Neural cell (in vitro differentiated cells): ENCODE results near the gene TCEAL9. TPM values are rescaled to one million over a fixed set of nuclear protein-coding genes. Genes with fewer than 3 reads are reported as not detected.

ENCODE experiments used
- H2AFZ ChIP-seq: fragments of 200-600, 300-800 bp; sonication (generic), shearing (Covaris generic); 2 replicates; pipeline ENCODE4 v1.6.0; 2014; ENCODE audit warnings: low read depth, mild to moderate bottlenecking, antibody characterized with exemption, low read length, moderate library complexity
- H3F3A ChIP-seq: fragments of 200-600 bp; shearing (Covaris generic); 2 replicates; pipeline ENCODE4 v1.6.1; 2016; ENCODE audit warnings: mild to moderate bottlenecking, moderate library complexity, mixed read lengths, antibody characterized with exemption, low read length; ENCODE audit not compliant: insufficient read depth, poor library complexity, severe bottlenecking
- H3K27ac ChIP-seq: fragments of 200-600, 300-800 bp; sonication (generic), shearing (Covaris generic); 2 replicates; pipeline ENCODE4 v1.5.1; 2014; ENCODE audit warnings: mild to moderate bottlenecking, low read length, moderate library complexity
- H3K27me3 ChIP-seq: fragments of 300-800, 200-600 bp; sonication (generic), shearing (Covaris generic); 2 replicates; pipeline ENCODE4 v1.6.0; 2014; ENCODE audit warnings: mild to moderate bottlenecking, low read depth, low read length, moderate library complexity; ENCODE audit not compliant: insufficient read depth
- H3K36me3 ChIP-seq: fragments of 300-800, 200-600 bp; sonication (generic), shearing (Covaris generic); 2 replicates; pipeline ENCODE4 v1.5.1; 2014; ENCODE audit warnings: mild to moderate bottlenecking, antibody characterized with exemption, low read length, moderate library complexity; ENCODE audit not compliant: insufficient read depth
- H3K4me2 ChIP-seq: fragments of 300-800, 200-600 bp; sonication (generic), shearing (Covaris generic); 2 replicates; pipeline ENCODE4 v1.6.0; 2014; ENCODE audit warnings: mild to moderate bottlenecking, low read length
- H3K4me3 ChIP-seq: fragments of 300-800, 200-600 bp; sonication (generic), shearing (Covaris generic); 2 replicates; pipeline ENCODE4 v1.5.1; 2014; ENCODE audit warnings: mild to moderate bottlenecking, low read length, moderate library complexity
- H3K79me2 ChIP-seq: fragments of 200-600 bp; shearing (Covaris generic); replicated peaks from 2 replicates; pipeline ENCODE4 v1.6.0; 2014; ENCODE audit warnings: mild to moderate bottlenecking, low read length, moderate library complexity; ENCODE audit not compliant: insufficient read depth
- H3K9ac ChIP-seq: fragments of 300-800, 200-600 bp; sonication (generic), shearing (Covaris generic); 2 replicates; pipeline ENCODE4 v1.6.1; 2016; ENCODE audit warnings: mild to moderate bottlenecking, low read length, mixed read lengths
- H3K9me2 ChIP-seq: fragments of 200-600 bp; shearing (Covaris generic); 2 replicates; pipeline ENCODE4 v1.6.1; 2016; ENCODE audit warnings: mild to moderate bottlenecking, low read length, mixed read lengths; ENCODE audit not compliant: insufficient read depth
- H3K9me3 ChIP-seq: fragments of 200-600, 300-800 bp; sonication (generic), shearing (Covaris generic); 2 replicates; pipeline ENCODE4 v1.6.1; 2016; ENCODE audit warnings: mild to moderate bottlenecking, mixed run types, low read length, moderate library complexity, mixed read lengths
- H4K20me1 ChIP-seq: fragments of 200-600 bp; shearing (Covaris generic); 2 replicates; pipeline ENCODE4 v1.6.1; 2016; ENCODE audit warnings: mild to moderate bottlenecking, mixed run types; ENCODE audit not compliant: insufficient read depth
- EP300 ChIP-seq: fragments of 450-650 bp; conservative IDR thresholded peaks from 2 replicates; pipeline ENCODE4 v1.6.1; 2014; ENCODE audit warnings: antibody characterized with exemption, mild to moderate bottlenecking, moderate library complexity; ENCODE audit not compliant: poor library complexity, severe bottlenecking
- EZH2 ChIP-seq: fragments of 200-600, 300-800 bp; shearing (Covaris generic), sonication (generic); IDR thresholded peaks from 2 replicates; pipeline ENCODE4 v1.6.1; 2014; ENCODE audit warnings: antibody characterized with exemption, low read length, borderline replicate concordance, mild to moderate bottlenecking; ENCODE audit not compliant: insufficient read depth, poor library complexity, severe bottlenecking
- MXI1 ChIP-seq: fragments of 450-650 bp; conservative IDR thresholded peaks from 2 replicates; pipeline ENCODE4 v1.6.1; 2014; ENCODE audit warnings: antibody characterized with exemption, mild to moderate bottlenecking; ENCODE audit not compliant: poor library complexity, severe bottlenecking
- POLR2AphosphoS5 ChIP-seq: IDR thresholded peaks from 2 replicates; pipeline ENCODE4 v1.6.1; 2012
- RAD21 ChIP-seq: fragments of 450-650 bp; conservative IDR thresholded peaks from 2 replicates; pipeline ENCODE4 v1.6.1; 2014; ENCODE audit warnings: antibody characterized with exemption, mild to moderate bottlenecking, moderate library complexity
- SMC3 ChIP-seq: fragments of 450-650 bp; conservative IDR thresholded peaks from 2 replicates; pipeline ENCODE4 v1.6.1; 2014; ENCODE audit warnings: antibody characterized with exemption, mild to moderate bottlenecking, moderate library complexity; ENCODE audit not compliant: poor library complexity
- TAF1 ChIP-seq: IDR thresholded peaks from 2 replicates; pipeline ENCODE4 v1.6.1; 2012; ENCODE audit warnings: low read depth
- polyA plus RNA-seq: library from polyadenylated mRNA; depleted of rRNA; stranded (reverse); fragments of >200 nt; gene quantifications from 2 replicates; pipeline ENCODE4 v1.2.3, GENCODE V29; 2014
- TF ChIP-seq, protein P1 (sequence below): IDR thresholded peaks from 2 replicates; pipeline ENCODE4 v1.6.1; 2012; ENCODE audit warnings: borderline replicate concordance
- TF ChIP-seq, protein P2 (sequence below): fragments of 450-650 bp; IDR thresholded peaks from 2 replicates; pipeline ENCODE4 v1.5.1; 2014; ENCODE audit warnings: antibody characterized with exemption, mild to moderate bottlenecking, moderate library complexity; ENCODE audit not compliant: poor library complexity, severe bottlenecking

TCEAL9 gene
- polyA plus RNA-seq, 1 donor from 2014 or later = 84.5 TPM

DNA sequence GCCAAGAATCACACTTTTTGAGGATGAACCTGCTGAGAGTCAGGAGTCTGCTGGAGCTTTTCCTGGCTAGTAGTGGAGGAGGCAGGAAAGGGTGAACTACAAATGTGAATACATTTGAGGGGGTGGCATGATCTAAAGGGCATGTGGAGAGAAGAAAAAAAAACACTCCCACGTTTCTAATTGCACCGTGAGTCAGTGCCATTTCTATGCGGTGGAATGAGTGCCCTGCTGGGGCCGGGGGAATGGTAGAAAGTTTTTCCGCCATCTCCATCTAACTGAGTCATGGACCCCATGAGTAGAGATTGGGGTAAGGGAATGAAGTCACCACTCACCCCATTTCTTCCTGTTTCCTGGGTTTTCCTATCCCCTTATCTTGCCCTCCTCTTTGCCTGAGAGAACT lies 39.9 kb downstream of the TCEAL9 start:
- H3K9me2 ChIP-seq = no peaks in the 10 kb centered on the region
- no peaks in the 10 kb centered on the region for H3K79me2 ChIP-seq
- H2AFZ ChIP-seq = no peak overlapping the region
- no peaks in the 10 kb centered on the region for H3K27me3 ChIP-seq
- H3K4me2 ChIP-seq = no peak overlapping the region
- H3F3A ChIP-seq = no peaks in the 10 kb centered on the region
- H3K9me3 ChIP-seq = no peaks in the 10 kb centered on the region
- no peak overlapping the region for H3K9ac ChIP-seq
- TF ChIP-seq RAD21 = no peak
- TF ChIP-seq POLR2AphosphoS5 = no peak
- TF ChIP-seq EP300 = no peak
- no peak for TF ChIP-seq EZH2
- no peak for TF ChIP-seq SMC3
- no peak for TF ChIP-seq MXI1
- TF ChIP-seq, protein P1, sequence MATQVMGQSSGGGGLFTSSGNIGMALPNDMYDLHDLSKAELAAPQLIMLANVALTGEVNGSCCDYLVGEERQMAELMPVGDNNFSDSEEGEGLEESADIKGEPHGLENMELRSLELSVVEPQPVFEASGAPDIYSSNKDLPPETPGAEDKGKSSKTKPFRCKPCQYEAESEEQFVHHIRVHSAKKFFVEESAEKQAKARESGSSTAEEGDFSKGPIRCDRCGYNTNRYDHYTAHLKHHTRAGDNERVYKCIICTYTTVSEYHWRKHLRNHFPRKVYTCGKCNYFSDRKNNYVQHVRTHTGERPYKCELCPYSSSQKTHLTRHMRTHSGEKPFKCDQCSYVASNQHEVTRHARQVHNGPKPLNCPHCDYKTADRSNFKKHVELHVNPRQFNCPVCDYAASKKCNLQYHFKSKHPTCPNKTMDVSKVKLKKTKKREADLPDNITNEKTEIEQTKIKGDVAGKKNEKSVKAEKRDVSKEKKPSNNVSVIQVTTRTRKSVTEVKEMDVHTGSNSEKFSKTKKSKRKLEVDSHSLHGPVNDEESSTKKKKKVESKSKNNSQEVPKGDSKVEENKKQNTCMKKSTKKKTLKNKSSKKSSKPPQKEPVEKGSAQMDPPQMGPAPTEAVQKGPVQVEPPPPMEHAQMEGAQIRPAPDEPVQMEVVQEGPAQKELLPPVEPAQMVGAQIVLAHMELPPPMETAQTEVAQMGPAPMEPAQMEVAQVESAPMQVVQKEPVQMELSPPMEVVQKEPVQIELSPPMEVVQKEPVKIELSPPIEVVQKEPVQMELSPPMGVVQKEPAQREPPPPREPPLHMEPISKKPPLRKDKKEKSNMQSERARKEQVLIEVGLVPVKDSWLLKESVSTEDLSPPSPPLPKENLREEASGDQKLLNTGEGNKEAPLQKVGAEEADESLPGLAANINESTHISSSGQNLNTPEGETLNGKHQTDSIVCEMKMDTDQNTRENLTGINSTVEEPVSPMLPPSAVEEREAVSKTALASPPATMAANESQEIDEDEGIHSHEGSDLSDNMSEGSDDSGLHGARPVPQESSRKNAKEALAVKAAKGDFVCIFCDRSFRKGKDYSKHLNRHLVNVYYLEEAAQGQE = no peak
- TF ChIP-seq, protein P2, sequence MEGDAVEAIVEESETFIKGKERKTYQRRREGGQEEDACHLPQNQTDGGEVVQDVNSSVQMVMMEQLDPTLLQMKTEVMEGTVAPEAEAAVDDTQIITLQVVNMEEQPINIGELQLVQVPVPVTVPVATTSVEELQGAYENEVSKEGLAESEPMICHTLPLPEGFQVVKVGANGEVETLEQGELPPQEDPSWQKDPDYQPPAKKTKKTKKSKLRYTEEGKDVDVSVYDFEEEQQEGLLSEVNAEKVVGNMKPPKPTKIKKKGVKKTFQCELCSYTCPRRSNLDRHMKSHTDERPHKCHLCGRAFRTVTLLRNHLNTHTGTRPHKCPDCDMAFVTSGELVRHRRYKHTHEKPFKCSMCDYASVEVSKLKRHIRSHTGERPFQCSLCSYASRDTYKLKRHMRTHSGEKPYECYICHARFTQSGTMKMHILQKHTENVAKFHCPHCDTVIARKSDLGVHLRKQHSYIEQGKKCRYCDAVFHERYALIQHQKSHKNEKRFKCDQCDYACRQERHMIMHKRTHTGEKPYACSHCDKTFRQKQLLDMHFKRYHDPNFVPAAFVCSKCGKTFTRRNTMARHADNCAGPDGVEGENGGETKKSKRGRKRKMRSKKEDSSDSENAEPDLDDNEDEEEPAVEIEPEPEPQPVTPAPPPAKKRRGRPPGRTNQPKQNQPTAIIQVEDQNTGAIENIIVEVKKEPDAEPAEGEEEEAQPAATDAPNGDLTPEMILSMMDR = no peak
- no peak for TF ChIP-seq TAF1
- H3K27ac ChIP-seq = no peak overlapping the region
- no peaks in the 10 kb centered on the region for H3K36me3 ChIP-seq
- no peaks in the 10 kb centered on the region for H4K20me1 ChIP-seq
- H3K4me3 ChIP-seq = no peak overlapping the region

DNA sequence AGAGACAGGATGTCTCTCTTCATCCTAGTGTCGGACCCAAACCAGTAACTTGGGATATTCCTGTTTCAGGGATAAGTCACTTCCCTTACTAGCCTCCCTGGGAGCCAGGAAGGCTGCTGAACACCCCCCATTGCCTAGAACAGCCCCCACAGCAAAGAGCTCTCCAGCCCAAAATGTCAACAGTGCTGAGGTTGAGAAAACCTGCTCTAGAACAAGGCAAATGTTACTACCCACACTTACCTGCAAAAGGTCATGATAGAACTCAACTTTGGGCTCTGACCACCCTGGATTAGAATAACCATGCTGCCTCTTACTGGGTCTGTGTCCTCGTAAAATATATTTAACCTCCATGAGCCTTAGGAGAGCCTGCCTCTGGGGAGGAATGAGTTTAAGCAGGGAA lies 40.4 kb downstream of the TCEAL9 start:
- H3K9me2 ChIP-seq = no peaks in the 10 kb centered on the region
- no peak overlapping the region for H2AFZ ChIP-seq

More for the DNA sequence above, 40.4 kb downstream of the TCEAL9 start:
- H3K36me3 ChIP-seq = no peaks in the 10 kb centered on the region
- H3K79me2 ChIP-seq = no peaks in the 10 kb centered on the region
- no peaks in the 10 kb centered on the region for H3K27me3 ChIP-seq
- no peak overlapping the region for H3K9ac ChIP-seq
- no peaks in the 10 kb centered on the region for H3K9me3 ChIP-seq
- no peaks in the 10 kb centered on the region for H3F3A ChIP-seq
- H3K27ac ChIP-seq = no peak overlapping the region
- no peak overlapping the region for H3K4me3 ChIP-seq
- no peaks in the 10 kb centered on the region for H4K20me1 ChIP-seq
- H3K4me2 ChIP-seq = no peak overlapping the region
- no peak for TF ChIP-seq POLR2AphosphoS5
- TF ChIP-seq, protein P1 = no peak
- TF ChIP-seq EP300 = no peak
- no peak for TF ChIP-seq SMC3
- no peak for TF ChIP-seq MXI1
